ENCODE measurements around the gene CHDH. TPM values are rescaled to one million over a fixed set of nuclear protein-coding genes. Genes with fewer than 3 reads are reported as not detected.

Gene CHDH
- total RNA-seq, 1 experiment from 2014 or later = 5.6 TPM

DNA sequence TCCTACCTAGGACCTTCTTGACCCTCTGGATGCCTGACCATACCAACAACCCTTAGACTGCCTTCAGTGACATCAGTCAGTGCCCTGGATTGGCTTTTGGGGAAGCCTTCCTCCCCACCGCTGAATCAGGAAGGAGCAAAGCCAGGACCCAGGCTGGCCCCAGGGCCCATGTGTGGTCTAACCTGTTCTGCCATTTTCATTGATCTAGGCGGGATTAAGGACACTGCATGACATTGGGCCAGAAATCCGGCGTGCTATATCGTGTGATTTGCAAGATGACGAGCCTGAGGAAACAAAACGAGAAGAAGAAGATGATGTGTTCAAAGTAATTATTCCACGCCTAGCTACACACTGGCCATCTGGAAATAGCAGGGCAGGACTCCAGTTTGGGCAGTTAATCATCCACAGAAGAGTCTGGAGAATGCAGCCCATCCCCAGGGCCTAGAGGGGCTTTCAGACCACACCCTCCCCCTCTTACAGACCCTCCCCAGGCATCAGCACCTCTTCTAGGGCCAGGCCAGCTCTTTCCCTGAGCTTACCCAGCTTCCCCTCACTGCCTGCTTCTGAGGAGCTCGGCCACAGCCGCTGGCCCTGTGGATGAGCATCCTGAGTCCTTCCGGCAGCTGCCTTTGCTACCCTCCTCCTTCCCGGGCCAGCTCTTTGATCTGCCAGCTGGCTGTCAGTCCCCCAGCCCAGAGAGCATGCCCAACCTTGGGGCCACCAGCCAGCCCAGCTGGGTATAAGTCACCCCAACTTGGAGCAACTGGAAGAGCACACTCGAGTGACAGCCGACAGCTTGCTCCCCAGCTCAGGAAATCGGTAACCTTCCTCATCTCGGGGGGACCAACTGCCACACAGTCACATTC lies 45.9 kb downstream of the CHDH start:
- in situ Hi-C loops (cut with HindIII; ENCODE audit: low sequenced_read_pairs) = no loop called here
- DNase-seq (ENCODE audit: low spot score) = no peak

DNA sequence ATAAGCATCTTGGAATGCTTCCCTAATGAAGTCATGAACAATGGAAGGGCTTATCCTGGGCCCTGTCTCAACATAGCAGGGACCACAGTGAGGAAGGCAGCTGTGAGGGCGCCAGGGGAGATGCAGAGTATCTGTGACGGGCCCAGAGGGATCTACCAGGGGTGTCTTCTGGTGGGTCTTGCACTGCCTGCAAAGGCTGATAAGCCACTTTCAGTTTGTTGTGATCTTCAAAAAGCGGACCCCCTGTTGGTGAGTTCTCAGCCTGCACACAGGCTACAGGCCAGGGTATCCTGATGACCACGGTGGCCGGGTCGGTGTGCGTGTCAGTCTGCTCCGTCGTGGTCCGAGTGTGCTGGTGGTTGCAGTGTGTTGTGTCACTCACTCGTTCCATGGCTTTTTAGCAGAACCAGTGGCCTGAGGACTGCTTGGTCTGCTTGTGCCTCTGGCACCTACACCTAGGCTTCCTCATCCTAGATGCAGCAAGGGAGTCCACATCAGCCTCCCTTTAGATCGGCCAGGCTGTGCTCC lies 46.8 kb downstream of the CHDH start:
- DNase-seq (ENCODE audit: low spot score) = no peak
- in situ Hi-C loops (cut with HindIII; ENCODE audit: low sequenced_read_pairs) = no loop called here

DNA sequence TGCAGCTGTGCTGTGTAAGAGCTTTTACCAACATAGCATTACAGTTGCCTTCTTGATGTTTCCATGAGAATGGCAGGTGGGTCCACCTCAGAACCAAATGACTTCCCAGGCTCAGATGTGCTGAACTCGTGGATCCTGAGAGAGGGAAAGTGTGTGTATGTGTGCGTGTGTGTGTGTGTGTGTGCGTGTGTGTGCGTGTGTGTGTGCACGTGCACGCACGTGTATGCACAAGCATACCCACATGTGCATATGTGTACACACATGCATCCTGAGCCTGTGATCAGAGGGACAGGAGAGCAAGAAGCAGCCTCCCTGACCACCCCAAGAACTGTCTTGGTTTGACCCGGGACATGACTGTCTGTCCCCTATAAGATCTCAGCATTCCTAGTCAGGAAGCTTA lies 48.1 kb downstream of the CHDH start:
- in situ Hi-C loops (cut with HindIII; ENCODE audit: low sequenced_read_pairs) = no loop called here

DNA sequence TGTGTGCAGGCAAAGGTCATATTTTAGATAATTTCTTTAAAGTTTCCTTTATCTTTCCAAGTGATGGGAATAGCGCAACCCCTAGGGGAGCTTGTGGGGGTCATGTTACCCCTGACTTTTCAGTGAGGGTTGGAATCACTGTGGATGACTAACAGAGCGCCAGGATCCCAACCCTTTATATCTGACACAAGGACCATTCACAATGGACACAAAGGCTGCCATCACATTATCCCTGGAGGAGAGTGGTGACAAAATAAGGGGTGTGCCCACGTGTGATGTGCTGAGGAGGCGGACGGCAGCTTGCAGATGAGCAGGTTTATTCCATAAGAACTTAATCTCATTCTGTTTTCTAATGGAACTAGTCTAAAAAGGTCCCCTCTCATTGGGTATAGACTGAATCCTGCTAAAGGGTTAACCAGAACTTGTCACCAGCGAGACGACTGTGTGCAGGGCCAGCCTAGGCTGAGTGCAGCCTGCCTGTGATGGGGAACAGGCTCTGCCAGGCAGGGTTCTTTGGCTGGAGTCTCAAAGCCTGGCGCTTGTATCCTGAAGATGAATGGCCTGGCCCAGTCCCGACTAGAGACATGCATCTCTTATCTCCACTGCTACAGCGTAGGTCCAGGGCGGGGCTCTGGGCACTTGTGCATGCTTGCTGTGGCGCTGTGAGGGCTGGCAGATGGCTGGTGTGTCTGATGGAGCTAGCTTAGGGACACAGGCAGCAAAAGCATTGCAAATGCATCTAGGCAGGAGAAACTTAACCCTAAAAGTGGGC lies 50.2 kb downstream of the CHDH start:
- peak; percentile 98 for DNase-seq (ENCODE audit: low spot score)
- in situ Hi-C loops (cut with HindIII; ENCODE audit: low sequenced_read_pairs) = no loop called here

More for the DNA sequence above, 48.1 kb downstream of the CHDH start:
- DNase-seq (ENCODE audit: low spot score) = no peak

DNA sequence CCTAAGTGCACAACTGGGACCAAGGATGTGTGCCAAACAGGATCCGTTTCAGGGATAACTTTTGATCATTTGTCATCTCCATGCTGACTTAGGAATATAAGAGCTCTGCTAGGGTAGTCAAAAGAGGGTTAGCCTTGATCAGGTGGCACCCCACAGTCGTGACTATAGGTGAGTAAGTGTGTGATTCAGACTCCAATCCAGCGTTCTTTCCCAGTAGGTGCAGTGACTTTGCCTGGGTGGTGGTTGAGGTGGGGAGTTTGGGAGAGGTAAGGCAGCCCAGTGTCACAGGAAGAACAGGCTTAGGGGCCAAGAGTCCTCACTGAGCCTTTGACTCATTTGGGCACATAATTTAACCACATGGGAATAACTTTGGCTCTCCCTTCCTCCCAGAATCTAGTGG lies 51.0 kb downstream of the CHDH start:
- DNase-seq (ENCODE audit: low spot score) = no peak
- in situ Hi-C loops (cut with HindIII; ENCODE audit: low sequenced_read_pairs) = no loop called here

DNA sequence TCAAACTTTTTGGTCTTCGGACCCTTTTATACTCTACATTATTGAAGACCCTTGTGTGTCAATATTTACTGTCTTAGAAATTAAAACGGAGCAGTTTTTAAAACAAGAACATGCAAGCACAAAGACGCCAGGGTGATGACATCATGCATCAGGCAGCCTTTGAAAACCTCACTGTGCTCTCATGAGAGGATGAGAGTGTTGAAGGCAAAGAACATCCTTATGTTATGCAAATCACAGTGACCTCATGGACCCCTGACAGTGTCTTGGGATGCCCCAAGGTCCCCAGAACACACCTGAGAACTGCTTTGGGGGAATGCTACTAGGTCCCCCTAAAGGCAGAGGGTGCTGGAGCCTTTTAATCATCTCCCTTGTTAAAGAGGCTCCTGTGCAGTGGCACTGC lies 51.6 kb downstream of the CHDH start:
- DNase-seq (ENCODE audit: low spot score) = no peak
- in situ Hi-C loops (cut with HindIII; ENCODE audit: low sequenced_read_pairs) = no loop called here

DNA sequence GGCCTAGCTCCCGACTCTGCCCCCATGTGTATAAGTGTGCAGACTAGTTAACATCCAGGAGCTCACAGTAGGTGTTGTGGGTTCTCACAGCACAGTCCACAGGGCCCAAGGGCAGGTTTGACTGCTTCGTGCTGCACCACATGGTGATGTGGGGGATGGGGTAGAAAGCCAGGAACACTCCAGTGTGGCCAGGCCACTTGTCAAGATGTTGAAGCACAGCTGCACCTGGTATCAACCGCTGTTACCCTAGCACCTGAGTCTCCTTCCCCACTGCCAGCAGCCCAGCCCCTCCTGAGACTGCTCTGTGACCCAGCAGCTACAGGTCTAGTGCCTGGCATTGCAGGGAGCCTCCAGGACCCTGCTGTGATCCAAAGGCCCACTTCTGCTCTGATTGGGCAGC lies 53.4 kb downstream of the CHDH start:
- in situ Hi-C loops (cut with HindIII; ENCODE audit: low sequenced_read_pairs) = no loop called here
- DNase-seq (ENCODE audit: low spot score) = no peak

DNA sequence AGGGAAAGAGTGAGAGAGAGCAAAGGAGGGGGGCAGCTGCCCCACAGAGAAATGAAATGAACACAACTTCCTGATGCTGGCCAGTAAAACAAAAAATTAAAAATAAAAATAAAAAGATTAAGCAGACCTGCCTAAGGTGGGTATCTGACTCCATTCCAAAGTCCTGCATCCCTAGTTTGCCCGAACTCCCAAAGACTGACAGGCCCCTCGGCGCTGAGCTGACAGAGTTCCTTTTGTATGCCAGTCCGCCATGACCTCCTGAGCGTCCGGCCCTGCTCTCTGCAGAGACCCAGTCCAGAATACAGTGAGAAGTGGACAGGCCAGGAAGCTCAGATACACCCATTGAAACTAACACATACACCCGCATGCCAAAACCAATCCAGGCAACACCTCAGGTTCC lies 54.9 kb downstream of the CHDH start:
- in situ Hi-C loops (cut with HindIII; ENCODE audit: low sequenced_read_pairs) = no loop called here
- DNase-seq (ENCODE audit: low spot score) = no peak

DNA sequence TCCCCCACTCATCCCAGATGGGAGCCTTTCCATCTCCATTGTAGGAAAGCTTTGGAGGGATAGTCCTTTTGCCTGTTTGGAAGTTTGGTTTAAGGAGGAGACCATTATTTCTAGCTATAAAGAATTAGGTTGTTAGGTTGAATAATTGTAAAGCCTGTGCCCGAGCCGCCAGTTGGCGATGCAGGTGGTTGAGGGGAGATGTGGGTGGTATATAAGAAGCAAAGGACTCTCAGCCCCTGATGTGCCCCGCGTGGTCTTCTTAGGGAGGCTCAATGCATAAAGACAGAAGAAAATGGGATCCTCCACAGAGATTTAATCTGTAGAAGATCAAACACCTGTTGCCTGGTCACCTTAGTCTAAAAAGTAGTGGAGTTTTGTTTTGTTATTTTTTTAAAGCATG lies 55.7 kb downstream of the CHDH start:
- in situ Hi-C loops (cut with HindIII; ENCODE audit: low sequenced_read_pairs) = no loop called here

DNA sequence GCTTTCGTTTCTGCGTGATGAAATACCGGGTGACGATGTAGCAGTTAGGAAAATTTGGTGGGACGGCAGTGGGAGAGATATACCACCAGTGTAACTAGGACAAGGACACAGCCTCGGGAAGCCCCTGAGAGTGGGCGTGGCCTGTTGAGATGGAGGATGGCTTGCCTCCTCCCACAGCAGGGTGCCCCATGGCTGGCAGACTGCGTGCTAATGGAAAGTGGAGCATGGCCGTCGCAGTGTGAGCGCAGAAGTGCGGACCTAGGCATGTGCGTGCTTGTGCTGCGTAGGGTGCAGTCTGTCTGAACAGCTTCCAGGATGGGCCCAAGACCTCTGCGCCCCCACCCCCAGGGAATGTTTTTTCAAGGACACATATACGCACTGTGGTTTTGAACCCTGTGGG lies 56.8 kb downstream of the CHDH start:
- in situ Hi-C loops (cut with HindIII; ENCODE audit: low sequenced_read_pairs) = no loop called here
- DNase-seq (ENCODE audit: low spot score) = no peak

More for the DNA sequence above, 55.7 kb downstream of the CHDH start:
- DNase-seq (ENCODE audit: low spot score) = no peak

DNA sequence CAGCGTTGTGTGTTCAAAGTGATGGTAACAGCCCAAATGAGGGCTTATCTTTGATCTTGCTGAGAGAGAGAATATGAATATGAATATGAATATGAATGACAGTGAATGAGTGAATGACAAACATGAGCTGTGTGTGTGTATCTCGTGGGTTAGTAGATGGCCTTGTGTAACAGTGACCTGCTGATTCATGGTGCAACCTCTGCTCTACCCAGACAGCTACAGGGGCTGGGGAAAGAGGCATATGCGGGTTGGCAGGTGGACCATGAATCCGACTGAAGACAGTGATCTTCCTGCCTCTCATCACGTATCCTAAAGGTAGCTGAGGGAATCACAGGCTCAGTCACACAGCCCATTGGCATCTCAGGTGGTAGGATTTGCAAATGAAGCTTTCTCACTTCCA lies 58.2 kb downstream of the CHDH start:
- DNase-seq (ENCODE audit: low spot score) = no peak
- in situ Hi-C loops (cut with HindIII; ENCODE audit: low sequenced_read_pairs) = no loop called here

DNA sequence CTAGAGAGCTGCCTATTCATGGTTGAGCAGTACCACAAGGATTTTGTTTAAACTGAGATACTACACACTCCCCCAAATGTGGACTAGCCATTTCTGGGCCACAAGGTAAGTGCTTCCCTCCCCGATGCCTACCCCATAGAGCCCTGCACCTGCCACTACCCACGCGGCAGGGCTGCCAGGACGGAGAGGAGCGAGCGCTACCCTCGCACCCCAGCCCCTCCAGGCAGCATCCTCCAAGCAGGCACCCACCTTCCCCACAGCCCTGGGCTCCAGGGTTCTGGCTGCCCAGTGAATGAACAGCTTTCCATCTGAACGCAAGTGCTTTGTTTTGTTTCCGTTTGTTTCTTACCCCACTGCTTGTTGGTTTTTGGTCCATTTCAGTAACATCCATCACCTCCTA lies 59.2 kb downstream of the CHDH start:
- DNase-seq (ENCODE audit: low spot score) = no peak
- in situ Hi-C loops (cut with HindIII; ENCODE audit: low sequenced_read_pairs) = no loop called here

DNA sequence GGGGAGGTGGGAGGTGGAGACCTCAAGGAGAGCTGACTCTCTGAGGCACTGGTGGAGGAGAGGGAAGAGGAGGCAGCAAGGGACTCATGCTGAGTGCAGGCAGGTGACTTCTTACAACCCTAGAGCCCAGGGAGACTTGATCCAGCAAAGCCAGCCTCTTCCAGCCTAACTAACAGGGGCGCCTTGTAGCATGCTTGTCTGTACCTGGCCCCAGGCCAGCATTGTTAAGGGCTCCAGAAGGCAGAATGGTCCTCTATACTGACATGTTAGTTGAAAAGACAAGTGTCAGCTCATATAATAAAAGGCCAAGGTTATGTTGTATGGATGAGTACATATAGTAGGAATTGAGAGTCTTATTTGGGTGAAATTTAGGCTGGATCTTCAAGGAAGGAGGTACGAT lies 65.4 kb downstream of the CHDH start:
- no peak for DNase-seq (ENCODE audit: low spot score)
- in situ Hi-C loops (cut with HindIII; ENCODE audit: low sequenced_read_pairs) = no loop called here

DNA sequence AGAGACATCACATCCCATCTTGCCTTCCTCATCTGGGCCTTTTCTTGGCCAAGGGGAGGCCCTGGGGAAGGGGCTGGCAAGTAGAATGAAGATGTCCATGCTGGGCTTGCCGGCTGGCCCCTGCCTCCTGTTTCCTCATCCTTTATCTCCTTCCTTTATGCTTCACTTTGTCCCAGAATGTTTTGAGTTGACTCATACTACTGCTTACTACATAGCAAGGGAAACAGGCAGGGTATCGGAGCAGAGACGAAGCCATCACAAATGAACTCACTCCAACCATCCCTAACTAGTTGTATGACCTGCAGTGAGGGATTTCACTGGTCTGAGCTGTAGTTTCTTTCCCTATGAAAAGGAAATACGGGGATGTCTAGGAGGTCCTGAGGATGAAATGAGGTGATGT lies 66.0 kb downstream of the CHDH start:
- in situ Hi-C loops (cut with HindIII; ENCODE audit: low sequenced_read_pairs) = no loop called here
- DNase-seq (ENCODE audit: low spot score) = no peak

DNA sequence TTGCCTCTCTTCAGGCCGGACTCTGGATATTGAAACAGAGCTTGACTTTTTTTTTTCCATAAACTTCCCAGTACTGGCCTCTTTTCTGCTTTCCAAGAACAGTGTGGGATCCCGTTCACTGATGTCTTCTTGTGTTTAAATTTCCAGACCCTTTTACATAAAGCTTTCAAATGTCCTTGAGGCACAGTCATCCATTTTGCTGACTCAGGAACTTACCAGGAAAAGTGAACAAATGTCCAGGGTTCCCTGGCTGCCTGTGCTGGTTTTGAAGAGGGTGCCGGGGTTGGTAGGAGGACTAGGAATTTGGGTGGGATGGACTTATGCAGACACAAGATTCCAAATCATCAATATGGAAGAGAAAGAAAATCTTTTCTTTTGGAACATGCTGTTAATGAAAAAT lies 68.1 kb downstream of the CHDH start:
- no peak for DNase-seq (ENCODE audit: low spot score)
- in situ Hi-C loops (cut with HindIII; ENCODE audit: low sequenced_read_pairs) = no loop called here

DNA sequence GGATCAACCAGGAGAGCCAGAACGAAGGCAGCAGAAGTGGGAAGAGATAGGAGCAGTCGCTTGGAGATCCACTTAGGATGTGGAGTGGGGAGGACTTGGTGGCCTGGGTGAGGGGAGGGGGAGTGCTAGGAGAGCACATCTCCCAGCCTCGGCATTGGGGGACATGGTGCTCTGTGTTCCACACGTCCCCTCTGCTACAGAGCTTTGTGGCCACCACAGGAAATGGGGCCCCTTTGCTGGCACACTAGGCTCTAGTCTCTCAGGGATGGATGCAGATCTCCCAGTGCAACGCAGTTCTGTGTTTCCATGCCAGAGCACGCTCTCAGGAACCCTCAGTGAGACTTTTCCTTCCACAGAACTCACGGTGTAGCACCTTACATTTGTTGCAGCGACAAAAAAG lies 68.8 kb downstream of the CHDH start:
- in situ Hi-C loops (cut with HindIII; ENCODE audit: low sequenced_read_pairs) = no loop called here
- no peak for DNase-seq (ENCODE audit: low spot score)

DNA sequence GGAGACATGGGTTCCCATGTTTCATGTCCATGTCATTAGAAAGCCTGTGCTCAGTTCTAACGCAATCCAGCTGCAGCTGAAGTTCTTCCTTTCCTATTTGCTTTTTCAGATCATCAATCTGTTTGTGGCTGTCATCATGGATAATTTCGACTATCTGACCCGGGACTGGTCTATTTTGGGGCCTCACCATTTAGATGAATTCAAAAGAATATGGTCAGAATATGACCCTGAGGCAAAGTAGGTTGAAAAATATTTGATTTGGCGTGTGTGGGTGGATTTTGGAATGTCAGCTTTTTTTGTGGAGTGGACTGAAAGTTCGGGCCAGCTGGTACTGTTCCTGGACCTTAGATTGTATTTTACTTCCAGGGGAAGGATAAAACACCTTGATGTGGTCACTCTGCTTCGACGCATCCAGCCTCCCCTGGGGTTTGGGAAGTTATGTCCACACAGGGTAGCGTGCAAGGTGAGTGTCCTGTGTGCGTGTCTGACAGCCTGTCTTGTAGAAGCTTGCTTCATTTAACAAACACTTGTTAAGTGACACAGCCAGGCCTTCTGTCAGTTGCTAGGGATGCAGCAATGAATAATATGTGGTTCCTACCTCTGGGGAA lies 69.6 kb downstream of the CHDH start:
- in situ Hi-C loops (cut with HindIII; ENCODE audit: low sequenced_read_pairs) = no loop called here

DNA sequence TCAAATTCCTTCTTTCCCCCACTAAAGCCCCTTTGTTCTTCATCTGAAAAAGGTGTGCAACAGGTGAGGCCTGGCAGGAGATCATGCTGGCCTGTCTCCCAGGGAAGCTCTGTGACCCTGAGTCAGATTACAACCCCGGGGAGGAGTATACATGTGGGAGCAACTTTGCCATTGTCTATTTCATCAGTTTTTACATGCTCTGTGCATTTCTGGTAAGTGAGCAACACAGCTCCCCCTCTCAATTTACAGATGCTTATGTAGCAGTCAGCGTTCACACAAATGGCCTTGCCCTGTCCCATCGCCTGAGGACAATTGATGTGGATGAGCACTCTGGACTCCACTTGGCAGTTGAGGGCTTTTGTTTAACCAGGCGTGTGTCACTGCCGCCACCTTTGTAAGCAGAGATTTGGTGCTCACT lies 70.4 kb downstream of the CHDH start:
- no peak for DNase-seq (ENCODE audit: low spot score)
- in situ Hi-C loops (cut with HindIII; ENCODE audit: low sequenced_read_pairs) = no loop called here

More for the DNA sequence above, 69.6 kb downstream of the CHDH start:
- no peak for DNase-seq (ENCODE audit: low spot score)

DNA sequence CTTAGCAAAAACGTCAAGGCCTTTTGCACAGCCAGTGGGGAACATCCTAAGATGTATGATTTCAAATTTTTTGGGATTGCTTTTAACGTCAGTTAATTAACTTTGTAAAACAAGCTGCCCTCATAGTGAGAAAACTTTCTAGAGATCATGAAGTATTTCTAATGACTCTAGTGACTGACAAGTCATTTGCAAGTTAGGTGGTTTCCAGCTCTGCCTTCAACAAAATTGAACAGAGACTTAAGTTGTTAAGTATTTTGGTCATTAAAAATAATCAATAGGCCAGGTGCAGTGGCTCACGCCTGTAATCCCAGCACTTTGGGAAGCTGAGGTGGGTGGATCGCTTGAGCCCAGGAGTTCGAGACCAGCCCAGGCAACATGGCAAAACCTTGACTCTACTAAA lies 71.2 kb downstream of the CHDH start:
- in situ Hi-C loops (cut with HindIII; ENCODE audit: low sequenced_read_pairs) = no loop called here

DNA sequence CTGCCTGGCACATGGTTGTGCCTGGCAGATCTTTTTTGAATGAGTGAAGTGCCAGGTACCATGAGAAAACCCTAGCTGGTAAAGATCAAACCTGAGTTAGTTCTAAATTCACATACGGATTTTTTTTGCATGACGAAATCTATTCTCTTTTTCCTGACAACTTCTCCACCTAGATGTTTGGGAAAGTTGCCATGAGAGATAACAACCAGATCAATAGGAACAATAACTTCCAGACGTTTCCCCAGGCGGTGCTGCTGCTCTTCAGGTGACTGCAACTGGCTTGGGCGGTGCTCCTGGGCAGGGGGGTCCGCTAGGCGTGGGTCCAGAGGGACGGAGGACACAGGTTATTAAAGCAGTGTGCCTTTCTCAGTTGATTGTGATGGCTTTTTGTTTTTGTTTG lies 71.8 kb downstream of the CHDH start:
- no peak for DNase-seq (ENCODE audit: low spot score)
- in situ Hi-C loops (cut with HindIII; ENCODE audit: low sequenced_read_pairs) = no loop called here

More for the DNA sequence above, 71.2 kb downstream of the CHDH start:
- no peak for DNase-seq (ENCODE audit: low spot score)

Data from G401 (cell line).